ENCODE data around the gene HHAT. TPM values are rescaled to one million over a fixed set of nuclear protein-coding genes. Genes with fewer than 3 reads are reported as not detected.
A peak's percentile ranks its signal among the peaks of the same experiment; 100 is the strongest.

HHAT gene
- total and polyA plus RNA-seq, 9 of the 15 experiments (the other 6 are each of a cell fraction or from before 2014, with no cell fraction given), result 0.07 to 0.16 (median 0.13) TPM; not detected in 1

DNA sequence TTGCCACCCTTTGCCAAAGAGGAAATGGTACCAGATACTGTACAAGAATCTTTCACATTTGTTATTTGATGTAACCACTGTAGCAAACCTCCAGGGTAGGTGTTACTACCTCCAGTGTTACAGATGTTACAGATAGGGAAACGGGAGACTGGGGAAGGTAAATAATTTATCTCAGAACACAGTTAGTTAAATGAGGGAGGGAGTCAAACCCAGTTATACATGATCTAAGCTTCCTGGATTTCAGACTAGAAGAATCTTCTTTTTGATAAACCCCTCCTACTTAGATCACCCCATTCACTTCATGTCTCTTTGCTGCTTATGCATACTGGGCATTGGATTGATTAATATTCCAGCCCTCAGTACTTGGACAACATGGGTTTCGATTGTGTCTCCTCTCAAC, 276.4 kb downstream of the HHAT start:
- 0% methylated on average over 2 of the region's 2 CpGs for WGBS (ENCODE audit: insufficient coverage, low coverage, missing lambda C conversion rate)
- Histone ChIP-seq H2AFZ (ENCODE audit: low read depth, low read length) (no peak overlapping the region), H3K27me3 (ENCODE audit: control insufficient read depth in 2 of 2, insufficient read depth in 2 of 2, low read length in 2 of 2) (peaks cover 0 to 4% of the 10 kb centered on the region in 2 experiments; a peak in 1 of 5 replicates), H3K27ac (ENCODE audit: extremely low read depth, low read depth, low read length) (no peak overlapping the region), H3K4me1 (replicated peaks in 1 of 2; ENCODE audit: control insufficient read depth in 2 of 2, insufficient read depth in 2 of 2, low read length in 2 of 2) (no peaks in the 10 kb centered on the region), H3K4me3 (no peak overlapping the region), H3K36me3 (ENCODE audit: control insufficient read depth, insufficient read depth, low read length) (no peaks in the 10 kb centered on the region), H3K9me1 (ENCODE audit: control insufficient read depth, insufficient read depth, low read length) (no peaks in the 10 kb centered on the region), H3K9ac (ENCODE audit: insufficient read depth in 1 of 2, low read depth in 2 of 2, low read length in 2 of 2) (no peak overlapping the region), H4K20me1 (replicated peaks; ENCODE audit: control insufficient read depth, insufficient read depth, low read length) (no peaks in the 10 kb centered on the region), H3K4me2 (ENCODE audit: insufficient read depth, low read length) (no peak overlapping the region), H3K9me3 (replicated peaks; ENCODE audit: control insufficient read depth, insufficient read depth, low read depth, low read length) (no peaks in the 10 kb centered on the region), H3K79me2 (ENCODE audit: control insufficient read depth, insufficient read depth, low read length) (no peaks in the 10 kb centered on the region)
- ATAC-seq (no peak), DNase-seq (ENCODE audit: extremely low read depth in 1 of 4, low spot score in 3 of 4) (no peak), FAIRE-seq (no peak)
- ChIA-PET CTCF (ENCODE audit: low intra/inter-chr PET ratio) (no interaction called here), POLR2A (no interaction called here)
- no peak for TF ChIP-seq WHSC1 (IDR thresholded peaks at IDR 0.05; ENCODE audit: low read length)
- TF ChIP-seq, protein P1, sequence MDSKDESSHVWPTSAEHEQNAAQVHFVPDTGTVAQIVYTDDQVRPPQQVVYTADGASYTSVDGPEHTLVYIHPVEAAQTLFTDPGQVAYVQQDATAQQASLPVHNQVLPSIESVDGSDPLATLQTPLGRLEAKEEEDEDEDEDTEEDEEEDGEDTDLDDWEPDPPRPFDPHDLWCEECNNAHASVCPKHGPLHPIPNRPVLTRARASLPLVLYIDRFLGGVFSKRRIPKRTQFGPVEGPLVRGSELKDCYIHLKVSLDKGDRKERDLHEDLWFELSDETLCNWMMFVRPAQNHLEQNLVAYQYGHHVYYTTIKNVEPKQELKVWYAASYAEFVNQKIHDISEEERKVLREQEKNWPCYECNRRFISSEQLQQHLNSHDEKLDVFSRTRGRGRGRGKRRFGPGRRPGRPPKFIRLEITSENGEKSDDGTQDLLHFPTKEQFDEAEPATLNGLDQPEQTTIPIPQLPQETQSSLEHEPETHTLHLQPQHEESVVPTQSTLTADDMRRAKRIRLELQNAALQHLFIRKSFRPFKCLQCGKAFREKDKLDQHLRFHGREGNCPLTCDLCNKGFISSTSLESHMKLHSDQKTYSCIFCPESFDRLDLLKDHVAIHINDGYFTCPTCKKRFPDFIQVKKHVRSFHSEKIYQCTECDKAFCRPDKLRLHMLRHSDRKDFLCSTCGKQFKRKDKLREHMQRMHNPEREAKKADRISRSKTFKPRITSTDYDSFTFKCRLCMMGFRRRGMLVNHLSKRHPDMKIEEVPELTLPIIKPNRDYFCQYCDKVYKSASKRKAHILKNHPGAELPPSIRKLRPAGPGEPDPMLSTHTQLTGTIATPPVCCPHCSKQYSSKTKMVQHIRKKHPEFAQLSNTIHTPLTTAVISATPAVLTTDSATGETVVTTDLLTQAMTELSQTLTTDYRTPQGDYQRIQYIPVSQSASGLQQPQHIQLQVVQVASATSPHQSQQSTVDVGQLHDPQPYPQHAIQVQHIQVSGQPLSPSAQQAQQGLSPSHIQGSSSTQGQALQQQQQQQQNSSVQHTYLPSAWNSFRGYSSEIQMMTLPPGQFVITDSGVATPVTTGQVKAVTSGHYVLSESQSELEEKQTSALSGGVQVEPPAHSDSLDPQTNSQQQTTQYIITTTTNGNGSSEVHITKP (IDR thresholded peaks at IDR 0.05; ENCODE audit: partially characterized antibody), result peak; percentile 55
- intact Hi-C loops (cut with micrococcal nuclease) (no loop called here), in situ Hi-C loops (cut with MboI) (no loop called here)
- BruUV-seq (replicated peaks), result no TSS peak
